HCT116 (cell line): ENCODE results near the gene RRAGA. TPM values are rescaled to one million over a fixed set of nuclear protein-coding genes. Genes with fewer than 3 reads are reported as not detected.

Source experiments
- total RNA-seq: library from RNA; stranded (reverse); gene quantifications from one replicate; pipeline ENCODE4 v1.2.1, GENCODE V29; 2021; ENCODE audit not compliant: unreplicated experiment

Gene RRAGA
- total RNA-seq, 1 experiment from 2014 or later = 47.3 TPM

Other genes with a start within 250 kb of the RRAGA start
- gene SAXO1, start 16.2 kb upstream of the RRAGA start, total RNA-seq = not detected
- gene HAUS6, start 53.5 kb downstream of the RRAGA start, total RNA-seq = 28.8 TPM
- gene PLIN2, start 78.1 kb downstream of the RRAGA start, total RNA-seq = 18.4 TPM
- gene DENND4C, start 181.3 kb downstream of the RRAGA start, total RNA-seq = 20.9 TPM